Measurements from ENCODE around the gene DEFB113. TPM values are rescaled to one million over a fixed set of nuclear protein-coding genes. Genes with fewer than 3 reads are reported as not detected.

Gene DEFB113
- total and polyA plus RNA-seq, 2 of the 4 experiments (the other 2 are of a cell fraction) = not detected

DNA sequence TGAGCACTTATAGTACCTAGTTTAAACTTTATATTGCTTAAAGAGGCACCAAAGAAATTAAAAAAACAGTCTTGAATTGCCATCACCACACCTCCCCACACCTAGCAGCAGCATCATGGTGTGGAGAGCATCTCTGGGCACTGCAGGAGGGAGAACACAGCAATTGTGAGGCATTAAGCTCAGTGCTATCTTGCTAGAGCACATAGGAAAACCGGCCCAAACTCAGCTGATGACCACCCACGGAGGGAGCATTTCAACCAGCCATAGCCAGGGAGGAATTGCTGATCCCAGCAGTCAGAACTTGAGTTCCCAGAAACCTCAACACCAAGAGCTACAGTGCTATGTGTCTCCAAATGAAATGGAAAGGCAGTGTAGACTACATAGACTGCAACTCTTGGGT is 19.5 kb upstream of the DEFB113 start:
- no peak for ATAC-seq (ENCODE audit: low read depth)
- Histone ChIP-seq H3K27me3 (ENCODE audit: control insufficient read depth, insufficient read depth, low read length) (no peaks in the 10 kb centered on the region), H3K4me1 (ENCODE audit: control insufficient read depth, insufficient read depth, low read length) (no peaks in the 10 kb centered on the region), H3K36me3 (ENCODE audit: control insufficient read depth, insufficient read depth, low read length) (no peaks in the 10 kb centered on the region), H3K4me2 (ENCODE audit: low read depth, low read length) (no peak overlapping the region), H3K4me3 (ENCODE audit: insufficient read depth, low read depth, low read length) (no peak overlapping the region), H2BK20ac (ENCODE audit: low read depth, low read length) (no peak overlapping the region), H2BK5ac (ENCODE audit: low read depth, low read length, poor library complexity, severe bottlenecking) (no peak overlapping the region), H2AK5ac (ENCODE audit: low read depth, low read length) (no peak overlapping the region), H3K23ac (ENCODE audit: low read depth, low read length) (no peak overlapping the region), H3K4ac (ENCODE audit: low read depth, low read length) (no peak overlapping the region), H2AK9ac (replicated peaks; ENCODE audit: low read depth, low read length, poor library complexity) (no peak overlapping the region), H4K91ac (ENCODE audit: insufficient read depth, low read depth, low read length) (no peak overlapping the region), H2AFZ (replicated peaks; ENCODE audit: low read length, poor library complexity) (no peak overlapping the region), H2BK120ac (ENCODE audit: low read depth, low read length) (no peak overlapping the region), H4K8ac (ENCODE audit: low read depth in 2 of 2, low read length in 2 of 2) (no peak overlapping the region), H3K79me1 (ENCODE audit: low read depth in 1 of 2, low read length in 2 of 2) (no peaks in the 10 kb centered on the region), H3K9me1 (ENCODE audit: insufficient read depth, low read length) (no peaks in the 10 kb centered on the region), H3K9me3 (ENCODE audit: control insufficient read depth, insufficient read depth, low read length) (no peaks in the 10 kb centered on the region), H2BK15ac (ENCODE audit: low read depth, low read length) (no peak overlapping the region), H4K5ac (ENCODE audit: low read depth, low read length) (no peak overlapping the region), H3K27ac (ENCODE audit: insufficient read depth, low read length) (no peak overlapping the region), H4K20me1 (ENCODE audit: insufficient read depth, low read length) (no peaks in the 10 kb centered on the region), H3K18ac (ENCODE audit: low read depth, low read length) (no peak overlapping the region), H3K14ac (replicated peaks; ENCODE audit: low read depth, low read length) (no peak overlapping the region), H3K9ac (ENCODE audit: low read depth, low read length) (no peak overlapping the region), H3K56ac (ENCODE audit: extremely low read depth, insufficient read depth, low read length) (no peak overlapping the region)
- dilution Hi-C loops (cut with HindIII; ENCODE audit: low sequenced_read_pairs, unreplicated experiment) (no loop called here), intact Hi-C loops (cut with micrococcal nuclease) (no loop called here), in situ Hi-C loops (cut with MboI; ENCODE audit: low sequenced_read_pairs) (no loop called here)
- ChIA-PET POLR2A (ENCODE audit: unreplicated experiment) (no interaction called here), CTCF (no interaction called here)
- DNase-seq = no peak
- WGBS, 2 experiments (ENCODE audit: extremely low coverage in 2 of 2, insufficient read length in 1 of 2) = 17% methylated on average over 1 of the region's 2 CpGs; no CpG with 5 or more reads in 1 of the 2 experiments
- no peak for TF ChIP-seq SMC3 (IDR thresholded peaks at IDR 0.05; ENCODE audit: low read depth, low read length)
- TF ChIP-seq CHD1 (IDR thresholded peaks at IDR 0.05; ENCODE audit: low read depth, low read length) = no peak
- TF ChIP-seq RFX5 (IDR thresholded peaks at IDR 0.05; ENCODE audit: low read depth, low read length) = no peak
- no peak for TF ChIP-seq FOS (IDR thresholded peaks at IDR 0.05; ENCODE audit: low read depth, low read length)
- no peak for TF ChIP-seq MAZ (IDR thresholded peaks at IDR 0.05; ENCODE audit: borderline replicate concordance, low read depth, low read length)
- TF ChIP-seq POLR2A (IDR thresholded peaks at IDR 0.05; ENCODE audit: low read depth, low read length) = no peak
- BruUV-seq (replicated peaks) = no TSS peak
